ENCODE measurements around the gene HOXB7.

The HOXB7 gene

DNA sequence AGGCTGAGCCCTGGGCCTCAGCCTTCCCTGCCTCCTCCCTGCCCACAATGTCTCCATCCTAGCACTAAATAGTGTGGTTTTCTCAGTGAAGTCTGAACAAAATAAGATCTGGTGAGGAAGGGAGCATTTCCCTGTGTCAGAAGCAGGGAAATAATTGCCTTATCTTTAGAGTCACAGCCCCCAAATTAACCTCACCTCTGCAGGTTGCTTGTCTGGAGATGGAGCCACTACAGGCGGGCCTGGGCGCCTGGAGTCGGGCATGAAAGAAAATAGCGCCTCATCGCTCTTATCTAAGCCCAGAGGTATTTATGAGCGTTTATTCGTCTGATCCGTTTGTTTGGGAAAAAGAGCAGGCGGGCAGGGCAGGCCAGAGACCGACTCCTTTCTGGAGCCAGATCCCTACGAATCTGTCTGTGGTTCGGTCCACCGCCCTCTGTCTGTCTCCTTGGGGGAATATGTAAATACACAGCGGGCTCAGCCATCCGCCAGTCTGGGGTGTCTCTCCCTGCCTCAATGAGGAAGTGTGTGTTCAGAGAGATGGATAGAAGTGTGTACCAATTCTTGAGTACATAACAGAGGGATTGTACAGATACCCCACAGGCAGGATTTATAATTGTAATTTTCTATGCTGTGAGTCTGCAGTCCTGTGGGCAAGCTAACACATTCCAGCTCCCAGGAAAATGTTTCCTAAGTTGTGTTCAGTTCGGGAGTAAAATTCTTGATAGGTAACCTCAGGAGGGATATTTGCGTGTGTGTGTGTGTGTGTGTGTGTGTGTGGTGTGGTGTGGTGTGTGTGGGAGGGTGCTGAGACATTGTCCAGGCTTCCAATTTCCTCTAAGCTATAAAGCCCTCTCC, 10.3 kb downstream of the HOXB7 start:
- no peak overlapping the region for H3K27ac Mint-ChIP-seq

DNA sequence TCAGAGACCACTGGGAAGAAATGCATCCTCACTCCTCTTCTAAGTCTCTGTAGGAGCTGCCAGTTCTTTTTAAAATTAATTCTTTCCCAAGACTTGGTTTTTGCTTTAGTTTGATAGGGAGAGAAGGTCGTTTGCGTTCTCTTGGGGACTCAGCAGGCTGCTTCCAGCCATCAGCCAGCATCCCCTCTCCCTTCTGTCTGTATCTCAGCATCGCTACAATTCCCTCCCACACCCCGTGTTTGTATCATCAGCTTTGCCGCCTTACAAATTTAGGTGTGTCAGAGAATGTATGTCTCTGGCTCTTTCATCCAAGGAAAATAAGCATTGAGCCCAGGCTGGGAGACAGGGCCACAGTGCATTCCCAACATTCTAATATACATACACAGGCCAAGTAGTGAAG, 11.5 kb downstream of the HOXB7 start:
- Mint-ChIP-seq H3K27ac (no peak overlapping the region), H3K4me3 (no peak overlapping the region), H3K4me1 (ENCODE audit: low read depth) (peaks cover 33% of the 10 kb centered on the region), H3K27me3 (peaks cover 98% of the 10 kb centered on the region), H3K36me3 (ENCODE audit: low read depth) (no peaks in the 10 kb centered on the region), H3K9me3 (no peaks in the 10 kb centered on the region)
- no peak for DNase-seq

More for the DNA sequence above, 10.3 kb downstream of the HOXB7 start:
- DNase-seq = no peak
- Mint-ChIP-seq H3K27me3 (peaks cover 97% of the 10 kb centered on the region), H3K36me3 (ENCODE audit: low read depth) (no peaks in the 10 kb centered on the region), H3K9me3 (no peaks in the 10 kb centered on the region), H3K4me1 (ENCODE audit: low read depth) (peaks cover 34% of the 10 kb centered on the region), H3K4me3 (no peak overlapping the region)

DNA sequence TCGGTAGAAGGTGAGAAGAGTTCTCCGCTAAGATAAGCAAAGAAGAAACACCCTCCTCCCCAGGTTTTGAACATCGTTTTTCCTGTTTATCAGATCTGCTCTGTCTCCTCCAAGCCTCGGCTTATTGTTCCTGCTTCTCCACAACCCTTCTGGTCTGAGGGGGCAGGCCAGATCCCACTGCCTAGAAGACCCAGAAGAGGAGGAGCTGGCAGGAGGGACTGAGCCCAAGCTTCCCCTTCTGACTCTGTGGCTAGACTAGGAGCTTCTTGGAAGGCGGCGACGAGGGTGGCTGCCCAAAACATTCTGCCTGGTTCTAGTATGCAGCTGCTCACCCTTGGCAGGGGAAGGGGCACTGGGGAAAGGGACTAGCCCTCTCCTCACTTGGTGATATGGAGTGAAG, 12.1 kb downstream of the HOXB7 start:
- DNase-seq = no peak
- Mint-ChIP-seq H3K27ac (no peak overlapping the region), H3K36me3 (ENCODE audit: low read depth) (no peaks in the 10 kb centered on the region), H3K9me3 (no peaks in the 10 kb centered on the region), H3K4me1 (ENCODE audit: low read depth) (peaks cover 36% of the 10 kb centered on the region), H3K27me3 (peaks cover 98% of the 10 kb centered on the region), H3K4me3 (no peak overlapping the region)

DNA sequence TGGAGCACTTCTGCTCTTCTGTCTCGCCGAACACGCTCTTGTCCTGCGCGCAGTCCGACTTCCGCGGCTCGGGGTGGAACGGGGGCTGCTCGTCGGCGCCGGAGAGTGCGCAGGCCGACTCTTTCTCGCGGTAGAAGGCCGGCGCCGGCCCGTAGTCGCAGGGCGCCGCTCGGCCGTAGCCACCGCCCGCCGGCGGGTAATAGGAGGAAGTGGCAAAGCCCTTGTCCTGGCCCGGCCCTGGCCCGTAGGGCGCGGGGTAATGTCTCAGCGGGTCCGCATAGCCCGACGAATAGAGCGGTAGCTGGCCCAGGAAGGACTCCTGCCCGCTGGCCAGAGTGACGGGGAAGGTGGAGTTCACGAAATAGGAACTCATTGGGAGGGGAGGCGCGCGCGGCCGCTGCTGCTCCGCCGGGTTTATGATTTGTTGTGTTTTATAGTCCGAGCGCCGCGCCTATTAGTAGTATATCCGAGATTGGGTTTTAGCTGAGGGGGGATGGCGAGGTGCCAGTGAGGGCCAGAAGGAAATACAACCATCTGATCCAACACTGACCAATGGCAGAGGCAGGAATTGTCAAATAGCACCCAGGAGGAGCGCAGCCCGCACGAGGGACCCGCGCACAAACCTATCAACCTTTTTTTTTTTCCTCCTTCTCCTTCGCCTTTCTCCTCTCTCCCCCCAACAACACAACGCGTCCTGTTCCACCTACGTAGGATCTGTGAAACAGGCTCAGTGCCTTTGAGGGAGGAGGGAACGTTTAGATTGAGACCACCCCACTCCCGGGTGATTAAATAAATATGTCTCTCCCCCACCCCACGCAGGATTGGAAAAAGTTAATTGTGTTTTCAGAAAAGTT, 12.8 kb downstream of the HOXB7 start:
- H3K36me3 Mint-ChIP-seq (ENCODE audit: low read depth) = no peaks in the 10 kb centered on the region
- no peaks in the 10 kb centered on the region for H3K9me3 Mint-ChIP-seq
- H3K27ac Mint-ChIP-seq = no peak overlapping the region
- peaks cover 41% of the 10 kb centered on the region for H3K4me1 Mint-ChIP-seq (ENCODE audit: low read depth)
- H3K27me3 Mint-ChIP-seq = peaks cover 98% of the 10 kb centered on the region
- peak; percentile 68 for DNase-seq
- peak overlapping the region; percentile 65 for H3K4me3 Mint-ChIP-seq

DNA sequence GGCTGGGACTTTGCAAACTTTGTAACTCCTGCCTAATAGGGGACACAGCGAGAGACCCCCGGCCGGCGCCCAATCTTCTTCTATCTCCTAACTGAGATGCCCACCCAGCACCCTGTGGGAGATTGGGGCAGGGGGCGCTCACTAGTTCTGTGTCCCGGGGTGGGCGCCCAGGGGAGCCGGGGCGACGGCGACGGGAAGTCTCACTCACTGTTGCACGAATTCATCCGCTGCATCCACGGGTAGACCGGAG, 13.4 kb downstream of the HOXB7 start:
- H3K4me1 Mint-ChIP-seq (ENCODE audit: low read depth) = peaks cover 45% of the 10 kb centered on the region
- H3K36me3 Mint-ChIP-seq (ENCODE audit: low read depth) = no peaks in the 10 kb centered on the region
- H3K4me3 Mint-ChIP-seq = peak overlapping the region; percentile 65
- H3K27ac Mint-ChIP-seq = no peak overlapping the region
- peaks cover 98% of the 10 kb centered on the region for H3K27me3 Mint-ChIP-seq
- no peak for DNase-seq
- no peaks in the 10 kb centered on the region for H3K9me3 Mint-ChIP-seq

DNA sequence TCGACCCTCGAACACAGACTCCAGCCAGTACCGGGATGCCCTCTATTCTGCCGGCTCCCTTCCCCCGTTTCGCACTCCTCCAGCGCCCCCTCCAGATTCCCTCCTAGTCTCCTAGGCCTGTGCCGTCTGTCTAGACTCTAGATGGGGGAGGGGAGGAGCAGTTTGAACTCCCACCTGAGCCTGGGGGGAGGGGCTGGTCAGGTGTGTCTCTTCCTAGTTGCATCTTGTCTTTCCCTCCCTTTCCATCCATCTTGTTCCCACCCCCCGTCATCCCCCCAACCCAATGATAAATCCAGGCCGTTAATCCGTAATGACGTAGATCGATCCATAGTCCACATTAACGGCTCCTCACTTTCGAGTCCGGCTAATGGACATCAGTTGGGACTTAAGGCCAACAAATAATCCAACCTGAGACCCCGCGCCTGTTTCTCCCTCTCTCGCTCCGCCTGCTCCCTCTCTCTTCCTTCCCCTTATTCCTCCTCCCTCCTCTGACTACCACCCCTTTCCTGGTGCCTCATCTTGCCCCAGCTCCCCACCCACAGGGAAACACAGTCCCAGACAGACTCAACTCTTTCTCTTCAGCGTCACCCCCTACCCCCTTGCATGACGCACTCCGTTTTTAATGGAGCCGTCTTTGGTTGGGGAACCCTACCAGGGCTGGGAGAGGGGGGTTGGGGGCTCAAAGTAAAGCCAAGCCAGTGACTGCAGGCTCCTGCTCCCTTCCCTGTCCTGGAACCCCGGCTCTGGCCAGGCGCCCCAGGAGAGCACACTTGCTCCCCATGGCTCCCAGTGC, 13.9 kb downstream of the HOXB7 start:
- Mint-ChIP-seq H3K9me3 (no peaks in the 10 kb centered on the region), H3K27ac (no peak overlapping the region), H3K36me3 (ENCODE audit: low read depth) (no peaks in the 10 kb centered on the region), H3K4me3 (peak overlapping the region; percentile 65), H3K4me1 (ENCODE audit: low read depth) (peaks cover 45% of the 10 kb centered on the region), H3K27me3 (peaks cover 99% of the 10 kb centered on the region)
- no peak for DNase-seq

DNA sequence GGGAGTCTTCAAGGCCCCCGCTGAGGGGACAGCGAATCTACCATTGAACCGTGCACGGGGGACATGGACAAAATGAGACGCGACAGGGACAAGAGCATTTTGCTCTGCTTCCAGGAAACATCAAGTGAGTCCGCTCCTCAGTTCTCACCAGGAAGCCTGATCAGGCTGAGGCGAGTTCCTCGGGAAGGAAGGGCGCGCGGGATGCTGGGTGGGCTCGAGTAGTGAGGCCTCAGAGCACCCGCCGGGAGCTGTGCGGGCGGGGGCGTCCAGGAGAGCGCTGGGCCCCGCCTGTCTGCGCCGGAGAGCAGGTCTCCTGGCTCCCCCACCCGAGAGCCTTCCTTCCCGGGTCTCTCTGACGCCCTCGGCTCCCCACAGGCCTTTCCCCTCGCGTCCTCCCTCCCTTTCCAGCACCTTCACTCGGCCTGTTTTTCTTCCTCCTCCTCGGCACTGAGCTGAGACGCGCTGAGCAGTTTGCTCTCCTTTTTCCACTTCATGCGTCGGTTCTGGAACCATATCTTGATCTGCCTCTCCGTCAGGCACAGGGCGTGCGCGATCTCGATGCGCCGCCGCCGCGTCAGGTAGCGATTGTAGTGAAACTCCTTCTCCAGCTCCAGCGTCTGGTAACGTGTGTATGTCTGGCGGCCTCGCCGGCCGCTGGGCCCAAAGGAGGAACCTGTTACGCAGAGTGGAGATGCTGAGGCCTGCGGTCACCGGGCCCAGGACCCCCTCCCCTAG, 14.7 kb downstream of the HOXB7 start:
- Mint-ChIP-seq H3K4me3 (peak overlapping the region; percentile 65), H3K36me3 (ENCODE audit: low read depth) (no peaks in the 10 kb centered on the region), H3K27me3 (peaks cover 99% of the 10 kb centered on the region), H3K4me1 (ENCODE audit: low read depth) (peaks cover 47% of the 10 kb centered on the region), H3K9me3 (no peaks in the 10 kb centered on the region), H3K27ac (no peak overlapping the region)
- peak; percentile 71 for DNase-seq

DNA sequence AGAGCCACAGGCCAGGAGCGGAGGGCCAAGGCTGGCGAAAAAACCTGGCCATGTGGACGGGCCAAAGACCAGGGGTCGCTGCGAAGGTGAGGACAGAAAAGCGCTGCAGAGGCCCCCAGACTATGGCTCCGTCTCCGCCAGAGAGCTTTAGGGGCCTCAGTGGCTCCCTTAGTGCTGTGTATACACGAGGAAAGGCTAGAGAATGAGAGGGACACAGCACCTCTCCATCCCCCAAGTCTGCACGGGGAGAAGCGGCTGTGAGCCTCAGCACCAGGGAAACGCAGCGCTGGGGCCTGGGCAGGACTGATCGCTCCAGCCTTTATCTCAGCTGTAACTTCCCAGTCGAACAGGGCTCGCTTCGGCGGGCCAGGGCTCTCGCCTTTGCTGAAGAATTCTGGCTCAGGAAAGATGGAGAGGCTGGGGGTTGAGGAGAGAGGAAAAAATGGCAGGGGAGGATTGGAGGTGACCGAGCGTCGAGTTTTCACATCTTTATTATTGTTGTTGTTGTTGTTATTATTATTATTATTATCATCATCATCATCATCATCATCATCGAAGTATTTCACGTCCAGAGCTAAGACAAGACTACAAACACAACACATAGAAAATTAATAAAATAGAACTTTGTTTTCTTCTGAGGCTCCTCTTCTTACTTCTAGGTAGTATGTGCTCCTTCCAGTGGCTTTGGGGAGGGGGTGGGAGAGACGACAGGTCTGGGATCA, 15.4 kb downstream of the HOXB7 start:
- peaks cover 98% of the 10 kb centered on the region for H3K27me3 Mint-ChIP-seq
- no peaks in the 10 kb centered on the region for H3K36me3 Mint-ChIP-seq (ENCODE audit: low read depth)

DNA sequence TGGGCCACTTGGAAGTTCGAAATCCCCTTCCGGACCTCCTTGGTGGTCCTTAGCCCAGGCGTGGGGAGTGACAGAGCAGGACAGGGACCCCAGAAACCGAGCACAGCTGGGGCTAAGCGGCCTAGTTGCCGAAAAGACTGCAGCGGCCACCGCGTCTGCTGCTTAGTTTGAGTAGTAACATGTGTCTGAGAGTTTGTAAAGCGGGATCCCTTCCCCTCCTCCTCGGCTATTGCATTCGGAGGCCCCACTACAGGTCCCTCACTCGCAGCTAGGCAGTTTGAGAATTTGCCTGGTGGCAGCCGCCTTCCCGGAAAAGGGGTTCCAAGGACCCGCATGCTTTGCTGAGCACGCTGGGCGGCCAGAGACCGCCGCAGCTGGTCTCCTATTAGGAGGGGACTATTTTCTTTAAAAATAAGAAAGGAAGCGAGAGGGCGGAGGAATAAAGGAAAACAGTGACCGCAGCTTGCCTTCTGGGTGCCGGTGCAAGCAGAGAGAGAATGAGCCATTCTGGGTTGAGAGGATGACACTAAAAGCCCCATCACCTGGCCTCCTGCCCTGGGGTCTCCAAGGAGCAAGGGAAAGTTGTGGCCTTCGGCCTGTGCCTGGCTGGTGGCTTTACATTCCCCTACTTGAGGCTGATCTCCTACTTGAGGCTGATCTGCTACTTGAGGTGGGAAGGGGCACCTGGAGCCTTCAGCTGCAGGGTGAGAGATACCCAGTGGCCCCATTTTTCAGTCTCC, 16.1 kb downstream of the HOXB7 start:
- Mint-ChIP-seq H3K27ac (no peak overlapping the region), H3K4me1 (ENCODE audit: low read depth) (peaks cover 52% of the 10 kb centered on the region), H3K4me3 (no peak overlapping the region), H3K36me3 (ENCODE audit: low read depth) (no peaks in the 10 kb centered on the region), H3K27me3 (peaks cover 98% of the 10 kb centered on the region), H3K9me3 (no peaks in the 10 kb centered on the region)
- no peak for DNase-seq

More for the DNA sequence above, 15.4 kb downstream of the HOXB7 start:
- DNase-seq = no peak
- Mint-ChIP-seq H3K4me1 (ENCODE audit: low read depth) (peaks cover 47% of the 10 kb centered on the region), H3K9me3 (no peaks in the 10 kb centered on the region), H3K27ac (no peak overlapping the region), H3K4me3 (peak overlapping the region; percentile 13)

DNA sequence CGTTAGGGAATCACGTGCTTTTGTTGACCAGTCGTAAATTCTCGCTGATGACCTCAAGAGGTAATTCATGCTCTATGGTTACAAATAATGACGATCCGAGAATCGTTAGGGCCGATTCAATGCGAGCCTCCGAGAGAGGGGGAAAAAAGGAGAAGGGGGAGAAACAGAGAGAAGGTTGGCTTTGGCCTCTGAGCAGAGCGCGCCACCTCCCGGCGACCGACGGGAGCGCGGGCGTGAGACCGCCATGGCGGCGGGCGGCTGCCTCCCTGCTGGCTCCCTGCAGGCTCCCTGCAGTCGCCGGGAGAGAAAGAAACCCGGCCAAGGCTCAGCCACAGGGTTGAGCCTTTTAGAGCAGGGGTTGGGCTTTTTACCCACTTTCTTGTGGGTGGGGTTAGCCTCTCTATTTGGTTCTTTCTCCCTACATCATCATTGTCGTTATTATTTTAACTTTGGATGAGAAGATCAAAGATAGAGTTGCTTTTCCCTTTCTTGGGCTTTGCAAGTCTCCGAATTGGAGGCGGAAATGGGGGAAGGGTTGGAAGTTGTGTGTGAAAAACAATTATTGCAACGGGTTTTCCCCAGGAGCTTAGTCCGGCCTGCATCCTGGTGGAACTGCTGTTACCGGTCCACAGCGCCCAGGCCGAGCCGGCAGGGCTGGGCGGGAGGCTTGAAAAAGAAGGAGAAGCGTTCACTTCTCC, 16.8 kb downstream of the HOXB7 start:
- H3K27me3 Mint-ChIP-seq = peaks cover 98% of the 10 kb centered on the region
- H3K27ac Mint-ChIP-seq = no peak overlapping the region

DNA sequence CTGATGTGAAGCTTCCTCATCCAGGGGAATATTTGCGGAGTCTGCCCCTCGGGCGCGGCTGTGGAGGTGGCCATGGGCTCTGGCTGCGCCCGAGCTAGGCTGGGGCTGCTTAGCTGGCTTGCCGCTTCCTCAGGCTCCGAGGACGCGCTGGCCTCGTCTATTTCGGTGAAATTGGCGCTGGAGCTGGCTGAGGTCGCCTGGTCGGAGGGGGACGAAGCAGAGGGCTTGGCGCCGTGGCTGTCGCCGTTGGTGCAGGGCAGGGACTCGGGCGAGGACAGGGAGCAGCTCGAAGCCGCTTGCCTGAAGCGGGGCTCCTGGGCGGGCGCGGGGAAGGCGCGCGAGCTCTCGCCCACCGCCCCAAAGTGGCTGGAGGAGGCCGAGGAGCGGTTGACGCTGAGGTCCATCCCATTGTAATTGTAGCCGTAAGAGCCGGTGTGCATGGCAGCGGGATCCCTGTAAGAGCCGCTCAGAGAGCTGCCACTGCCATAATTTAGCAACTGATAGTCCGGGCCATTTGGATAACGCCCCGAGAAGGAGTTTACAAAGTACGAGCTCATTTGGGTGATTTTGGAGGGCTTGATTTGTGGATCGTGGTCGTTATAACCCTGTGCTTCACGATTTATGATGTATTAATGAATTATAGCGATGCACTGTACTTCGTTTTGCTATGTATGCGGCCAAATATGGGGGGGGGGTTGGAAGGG, 17.5 kb downstream of the HOXB7 start, which contains the start of gene HOXB5:
TSS of gene HOXB5 (minus strand) at position 654 of the 704 bp plus-strand sequence. CDS start at position 557, 97 bp downstream.
- peaks cover 98% of the 10 kb centered on the region for H3K27me3 Mint-ChIP-seq
- no peaks in the 10 kb centered on the region for H3K36me3 Mint-ChIP-seq (ENCODE audit: low read depth)
- peak; percentile 55 for DNase-seq
- H3K27ac Mint-ChIP-seq = no peak within 1 kb of the TSS
- peak within 1 kb of the TSS; percentile 77 for H3K4me3 Mint-ChIP-seq
- peaks cover 52% of the 10 kb centered on the region for H3K4me1 Mint-ChIP-seq (ENCODE audit: low read depth)
- no peaks in the 10 kb centered on the region for H3K9me3 Mint-ChIP-seq

More for the DNA sequence above, 16.8 kb downstream of the HOXB7 start:
- Mint-ChIP-seq H3K9me3 (no peaks in the 10 kb centered on the region), H3K4me1 (ENCODE audit: low read depth) (peaks cover 55% of the 10 kb centered on the region), H3K36me3 (ENCODE audit: low read depth) (no peaks in the 10 kb centered on the region), H3K4me3 (peak overlapping the region; percentile 77)
- peak; percentile 91 for DNase-seq

DNA sequence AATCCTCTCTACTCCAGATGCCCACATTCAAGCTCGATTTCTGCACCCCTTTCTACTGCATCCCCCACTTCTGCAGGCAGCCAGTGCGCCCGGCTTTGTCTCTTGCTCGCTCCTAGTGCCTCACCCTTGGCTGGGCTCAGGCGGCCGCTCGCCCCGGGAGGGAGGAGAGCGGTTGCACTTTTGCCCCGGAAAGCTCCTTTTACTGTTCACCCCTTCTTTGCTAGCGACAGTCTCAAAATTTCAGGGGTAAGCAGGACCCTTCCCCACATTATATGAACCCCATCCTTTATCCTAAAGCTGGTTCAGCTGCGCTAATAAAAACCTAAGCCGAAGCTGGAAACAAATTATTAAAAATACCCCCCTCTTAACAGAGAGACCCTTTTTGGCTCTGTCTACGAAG, 18.2 kb downstream of the HOXB7 start:
- Mint-ChIP-seq H3K36me3 (ENCODE audit: low read depth) (no peaks in the 10 kb centered on the region), H3K27ac (no peak overlapping the region), H3K4me3 (peak overlapping the region; percentile 77), H3K9me3 (no peaks in the 10 kb centered on the region), H3K4me1 (ENCODE audit: low read depth) (peaks cover 46% of the 10 kb centered on the region), H3K27me3 (peaks cover 98% of the 10 kb centered on the region)
- peak; percentile 59 for DNase-seq

Measured in activated T-cell treated with anti-CD3 and anti-CD28 coated beads, Interleukin-2, amount 50 U/mL, for 24 hours (primary cell).